GM12872 (cell line): ENCODE results near the gene FMNL3.

Source experiments
- CTCF ChIP-seq: IDR thresholded peaks from 3 replicates; pipeline ENCODE4 v1.5.1; 2011; ENCODE audit warnings: low read depth, mild to moderate bottlenecking, low read length, moderate library complexity; ENCODE audit not compliant: insufficient read depth

FMNL3 gene

GRCh38 chr12:49643961-49644619, 63.1 kb downstream of the FMNL3 start:
- no peak for TF ChIP-seq CTCF

DNA sequence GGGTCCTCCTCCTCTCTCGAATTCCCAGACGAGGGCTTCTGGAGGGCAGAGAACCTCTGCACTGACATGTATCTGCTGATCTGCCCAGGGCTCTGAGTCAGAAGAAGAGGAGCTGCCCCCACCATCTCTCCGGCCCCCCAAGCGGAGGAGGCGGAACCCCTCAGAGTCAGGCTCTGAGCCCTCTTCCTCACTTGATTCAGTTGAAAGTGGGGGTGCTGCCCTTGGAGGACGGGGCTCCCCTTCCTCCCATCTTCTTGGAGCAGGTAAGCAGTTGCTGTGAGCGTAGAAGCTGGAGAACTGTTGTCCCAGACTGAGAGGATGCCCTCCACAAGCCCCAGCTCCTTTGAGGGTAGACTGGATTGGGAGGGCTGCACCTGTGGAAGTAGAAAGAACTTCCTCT, 64.1 kb downstream of the FMNL3 start:
- TF ChIP-seq CTCF, result no peak

GRCh38 chr12:49642370-49642802, 64.8 kb downstream of the FMNL3 start:
- no peak for TF ChIP-seq CTCF

DNA sequence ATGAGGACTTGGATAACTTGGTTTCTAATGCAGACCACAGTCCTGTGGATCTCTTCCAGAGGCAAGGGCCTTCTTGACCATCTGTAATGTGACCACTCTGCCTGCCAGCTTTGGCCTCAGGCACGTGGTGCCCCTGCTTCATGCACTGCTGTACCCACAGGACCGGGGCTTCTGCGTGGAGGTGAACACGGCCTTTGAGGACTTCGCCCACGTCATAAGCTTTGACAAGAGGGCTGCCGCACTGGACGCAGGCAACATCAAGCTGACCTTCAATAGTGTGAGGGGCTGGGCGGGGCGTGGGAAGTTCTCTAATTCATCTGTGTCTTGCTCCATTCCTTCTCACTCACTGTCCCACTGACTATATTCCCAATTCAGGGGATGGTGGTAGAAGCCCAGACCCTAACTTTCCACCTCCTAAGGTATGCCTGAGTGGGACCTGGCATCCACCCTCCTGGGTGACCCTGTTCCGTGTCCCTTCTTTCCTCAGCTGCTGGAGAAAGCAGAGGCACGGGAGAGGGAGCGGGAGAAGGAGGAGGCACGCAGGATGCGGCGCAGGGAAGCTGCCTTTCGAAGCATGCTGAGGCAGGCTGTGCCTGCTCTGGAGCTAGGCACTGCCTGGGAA, 65.3 kb downstream of the FMNL3 start:
- no peak for TF ChIP-seq CTCF

DNA sequence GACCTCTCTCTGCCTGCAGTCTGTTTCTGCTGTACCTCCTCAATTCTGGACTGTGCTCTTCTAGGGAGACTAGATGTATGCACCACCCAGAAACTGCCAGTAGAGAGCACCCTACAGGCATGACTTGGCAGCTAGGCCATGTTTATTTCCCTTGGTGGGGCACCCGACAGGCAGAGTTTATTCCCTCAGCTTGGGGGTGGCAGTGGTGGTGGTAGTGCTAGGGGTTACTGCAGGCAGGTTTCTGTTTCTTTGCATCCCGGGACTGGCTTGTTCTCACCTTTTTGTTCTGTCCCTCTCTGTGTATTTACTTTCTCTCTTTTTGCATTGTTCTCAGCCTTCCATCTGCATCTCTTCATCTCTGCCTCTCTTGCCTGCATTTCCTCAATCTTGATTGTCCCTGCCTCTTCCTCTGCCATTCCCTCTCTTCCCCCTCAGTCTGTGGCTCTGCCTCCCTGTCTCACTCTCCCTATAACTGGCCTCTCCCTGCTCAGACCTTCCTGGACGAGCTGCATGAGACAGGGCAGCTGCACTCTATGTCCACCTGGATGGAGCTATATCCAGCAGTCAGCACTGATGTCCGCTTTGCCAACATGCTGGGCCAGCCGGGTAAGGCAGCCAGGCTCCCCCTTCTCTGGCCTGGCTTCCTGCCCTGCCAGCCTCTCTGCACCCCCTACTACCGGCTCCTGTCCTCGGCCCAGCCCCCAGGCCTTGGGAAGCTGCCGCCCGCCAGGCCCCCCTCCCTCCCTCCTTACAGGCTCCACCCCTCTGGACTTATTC, 70.0 kb downstream of the FMNL3 start:
- peak; percentile 84 for TF ChIP-seq CTCF

DNA sequence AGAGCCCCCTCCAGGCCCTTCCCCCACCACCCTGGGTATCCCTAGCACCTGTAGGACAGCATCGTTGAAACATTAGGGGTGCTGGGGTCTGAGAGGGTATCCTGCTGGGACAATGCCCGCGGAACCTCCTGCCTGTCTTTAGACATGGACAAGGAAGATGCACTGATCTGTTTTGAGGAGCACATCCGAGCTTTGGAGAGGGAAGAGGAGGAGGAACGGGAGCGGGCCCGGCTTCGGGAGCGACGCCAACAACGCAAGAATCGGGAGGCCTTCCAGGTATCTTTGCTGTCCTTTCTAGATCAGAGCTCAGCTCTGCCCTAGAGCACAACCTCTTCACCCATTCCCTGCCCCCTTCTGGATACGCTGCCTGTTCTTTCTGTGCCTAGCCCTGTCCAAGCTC, 70.6 kb downstream of the FMNL3 start:
- TF ChIP-seq CTCF, result no peak

DNA sequence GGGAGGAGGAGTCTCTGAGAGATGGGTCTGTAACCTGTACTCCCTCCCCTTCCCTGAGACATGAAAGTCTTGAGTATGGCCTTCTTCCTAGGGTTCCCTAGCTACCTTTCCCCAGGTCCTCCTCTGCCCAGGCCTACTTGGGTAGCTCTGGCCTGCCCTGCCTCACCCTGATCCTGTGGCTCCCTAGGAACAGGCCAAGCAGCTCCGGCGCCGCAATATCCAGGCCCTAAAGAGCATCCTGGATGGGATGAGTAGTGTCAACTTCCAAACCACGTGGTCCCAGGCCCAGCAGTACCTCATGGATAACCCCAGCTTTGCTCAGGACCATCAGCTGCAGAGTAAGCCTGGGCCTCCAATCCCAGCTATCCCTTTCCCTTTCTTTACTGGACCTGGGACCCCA, 71.5 kb downstream of the FMNL3 start:
- TF ChIP-seq CTCF, result no peak
